NCI-H226 (cell line): ENCODE results near the gene PLPPR2.
"Not testable (repeated sequence)": the region's sequence is repeated elsewhere in the genome, so short reads cannot be mapped to it uniquely, and the experiment has no call there.

Experiments
- DNase-seq: peaks from one replicate; pipeline ENCODE4 v3.0.0-alpha.2; 2015

PLPPR2 gene

GRCh38 chr19:11355160-11356073 is at the start of gene PLPPR2:
PLPPR2 (plus strand) TSS chr19:11355432; CDS start chr19:11357674, 2,242 bp downstream.
- peak; percentile 77 for DNase-seq

DNA sequence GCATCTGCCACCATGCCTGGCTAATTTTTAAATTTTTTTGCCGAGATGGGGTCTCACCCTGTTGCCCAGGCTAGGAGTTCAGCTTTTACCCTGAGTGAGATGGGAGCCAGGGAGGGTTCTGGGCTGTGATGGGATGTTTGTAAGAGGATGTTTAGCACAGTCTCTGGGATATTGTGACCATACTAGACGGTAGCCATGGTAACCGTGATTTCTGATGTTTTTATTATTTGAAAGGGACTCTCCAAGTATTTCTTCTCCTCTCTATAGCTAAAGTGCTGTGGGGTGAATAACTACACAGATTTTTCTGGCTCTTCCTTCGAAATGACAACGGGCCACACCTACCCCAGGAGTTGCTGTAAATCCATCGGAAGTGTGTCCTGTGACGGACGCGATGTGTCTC is 48.9 kb upstream of the PLPPR2 start:
- no peak for DNase-seq

DNA sequence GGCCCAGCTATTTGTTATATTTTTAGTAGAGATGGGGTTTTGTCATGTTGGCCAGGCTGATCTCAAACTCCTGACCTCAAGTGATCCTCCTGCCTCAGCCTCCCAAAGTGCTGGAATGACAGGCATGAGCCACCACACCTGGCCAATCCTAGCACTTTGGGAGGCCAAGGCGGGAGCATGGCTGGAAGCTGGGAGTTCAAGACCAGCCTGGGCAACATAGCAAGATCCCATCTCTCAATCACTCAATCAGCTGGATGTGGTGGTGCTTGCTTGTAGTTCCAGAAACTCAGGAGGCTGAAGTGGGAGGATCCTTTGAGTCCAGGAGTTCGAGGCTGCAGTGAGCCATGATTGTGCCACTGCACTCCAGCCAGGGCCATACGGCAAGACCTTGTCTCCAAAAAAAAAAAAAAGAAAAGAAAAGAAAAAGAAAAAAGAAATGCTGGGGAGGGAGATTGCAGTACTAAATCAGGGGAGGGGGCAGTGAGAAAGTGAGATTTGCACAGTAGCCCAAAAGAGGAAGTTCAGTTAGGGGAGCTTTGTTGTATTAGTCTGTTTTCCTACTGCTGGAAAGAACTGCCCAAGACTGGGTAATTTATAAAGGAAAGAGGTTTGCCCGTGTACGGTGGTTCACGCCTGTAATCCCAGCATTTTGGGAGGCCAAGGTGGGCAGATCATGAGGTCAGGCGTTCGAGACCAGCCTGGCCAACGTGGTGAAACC is 34.8 kb upstream of the PLPPR2 start:
- not testable (repeated sequence) for DNase-seq

DNA sequence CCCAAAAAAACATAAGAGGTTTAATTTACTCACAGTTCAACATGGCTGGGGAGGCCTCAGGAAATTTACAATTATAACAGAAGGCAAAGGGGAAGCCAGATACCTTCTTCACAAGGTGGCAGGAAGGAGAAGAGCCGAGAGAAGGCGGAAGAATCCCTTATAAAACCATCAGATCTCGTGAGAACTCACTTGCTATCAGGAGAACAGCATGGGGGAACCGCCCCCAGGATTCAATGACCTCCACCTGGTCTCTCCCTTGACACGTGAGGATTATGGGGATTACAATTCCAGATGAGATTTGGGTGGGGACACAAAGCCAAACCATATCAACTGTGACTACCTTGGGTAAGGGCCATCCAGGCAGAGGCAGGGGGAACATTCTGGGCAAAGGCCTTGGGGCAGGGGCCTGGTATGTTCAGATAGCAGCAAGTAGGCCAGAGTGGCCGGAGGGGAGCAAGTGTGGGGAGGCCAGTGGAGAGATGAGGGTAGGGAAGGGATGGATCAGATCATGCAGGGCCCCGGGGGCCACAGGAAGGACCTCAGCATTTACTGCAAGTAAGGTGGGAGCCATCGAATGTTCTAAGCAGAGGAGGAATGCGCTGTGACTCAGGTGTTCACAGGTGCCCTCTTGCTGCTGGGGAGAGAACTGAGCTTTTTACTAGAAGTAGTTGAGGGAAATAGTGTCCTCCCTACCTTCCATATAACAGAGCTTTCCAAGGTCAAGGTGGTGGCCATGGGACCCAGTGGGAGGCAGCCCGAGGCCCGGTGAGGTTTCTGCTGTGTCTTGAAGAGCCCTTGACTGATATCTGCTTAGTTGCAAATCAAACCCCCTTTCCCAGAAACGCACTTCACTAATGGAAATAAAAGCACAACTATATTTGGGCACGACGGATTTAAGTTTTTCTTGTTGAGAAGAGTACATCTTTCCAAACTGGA is 33.8 kb upstream of the PLPPR2 start:
- no peak for DNase-seq

DNA sequence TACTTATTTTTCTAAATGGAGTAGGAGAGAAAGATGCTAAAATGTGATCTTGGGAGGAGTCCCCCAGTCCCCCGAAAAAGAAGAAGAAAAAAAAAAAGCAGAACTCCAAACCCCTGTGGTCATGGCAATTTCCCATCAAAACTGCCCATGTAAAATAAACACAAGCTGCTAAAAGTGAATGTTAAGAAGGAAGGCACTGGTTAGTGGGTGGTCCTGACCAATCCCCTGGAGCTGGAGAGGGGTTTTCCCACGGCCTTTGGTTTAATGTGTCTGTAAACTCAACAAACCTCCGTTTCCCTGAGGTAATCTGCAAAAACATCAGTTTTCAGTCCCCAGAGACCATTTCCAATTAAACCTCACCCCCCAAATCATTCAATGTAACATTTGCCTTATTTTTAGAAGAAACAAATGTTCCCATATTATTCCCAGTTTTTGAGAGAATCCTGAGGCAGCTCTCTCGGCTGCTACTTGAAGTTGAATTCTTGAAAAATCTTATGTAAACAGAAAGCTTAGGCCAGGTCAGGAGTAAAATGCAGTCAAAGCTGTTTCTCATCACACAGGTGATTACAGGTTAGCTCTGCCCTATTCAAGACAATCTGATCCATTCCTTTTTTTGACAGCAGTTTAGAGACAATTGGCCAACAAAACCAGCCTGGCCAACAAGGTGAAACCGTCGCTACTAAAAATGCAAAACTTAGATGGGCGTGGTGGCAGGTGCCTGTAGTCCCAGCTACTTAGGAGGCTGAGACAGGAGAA is 32.8 kb upstream of the PLPPR2 start:
- no peak for DNase-seq

DNA sequence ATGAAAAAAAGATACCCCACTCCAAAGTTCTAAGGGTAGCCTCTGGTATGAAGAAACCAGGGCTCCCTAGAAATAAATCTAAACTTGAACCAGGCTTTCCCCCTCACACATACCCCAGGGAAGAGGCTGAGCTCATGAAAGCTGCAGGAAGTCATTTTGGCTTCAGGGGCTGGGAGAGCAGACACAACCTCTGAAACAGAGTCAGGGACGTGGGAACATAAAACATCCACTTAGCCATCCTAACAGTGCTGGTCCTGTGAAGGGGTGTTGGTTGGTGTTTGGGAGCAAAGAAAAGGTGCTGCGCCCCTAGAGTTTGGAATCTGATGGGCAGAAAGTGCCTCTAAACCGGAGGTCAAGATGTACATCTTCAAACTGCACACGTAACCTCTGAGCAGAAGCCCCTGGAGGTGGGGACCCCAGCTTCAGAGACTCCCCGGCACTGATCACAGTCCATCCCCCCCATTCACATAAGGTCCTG is 31.6 kb upstream of the PLPPR2 start:
- no peak for DNase-seq

DNA sequence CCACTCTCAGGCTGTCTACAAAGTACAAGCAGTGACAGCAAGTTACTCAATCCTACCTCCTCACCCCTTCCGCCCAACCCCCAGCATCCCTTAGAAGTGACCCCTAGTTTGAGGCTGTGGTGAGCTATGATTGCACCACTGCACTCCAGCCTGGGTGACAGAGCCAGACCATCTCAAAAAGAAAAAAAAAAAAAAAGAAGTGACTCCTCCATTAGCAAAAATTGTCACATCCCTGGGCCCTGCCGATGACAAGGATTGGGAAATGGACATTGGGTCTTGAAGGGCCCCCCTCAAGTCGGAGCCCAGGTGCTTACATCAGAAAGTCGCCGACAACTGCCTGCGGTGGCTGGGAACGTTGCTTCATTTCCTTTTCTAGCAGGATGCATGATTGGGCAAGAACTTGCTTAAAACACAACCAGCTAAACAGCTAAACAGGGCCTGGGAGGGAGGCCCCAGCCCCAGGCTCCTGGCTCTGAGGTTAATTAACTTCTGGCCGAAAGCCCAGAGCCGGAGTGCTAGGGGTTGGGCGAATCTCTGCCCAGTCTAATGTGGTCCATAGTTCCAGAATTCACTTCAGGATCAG is 31.1 kb upstream of the PLPPR2 start:
- peak; percentile 89 for DNase-seq

- DNase-seq: no peak
These were observed 30.4 kb upstream of the PLPPR2 start for GRCh38 chr19:11324748-11325389.

DNA sequence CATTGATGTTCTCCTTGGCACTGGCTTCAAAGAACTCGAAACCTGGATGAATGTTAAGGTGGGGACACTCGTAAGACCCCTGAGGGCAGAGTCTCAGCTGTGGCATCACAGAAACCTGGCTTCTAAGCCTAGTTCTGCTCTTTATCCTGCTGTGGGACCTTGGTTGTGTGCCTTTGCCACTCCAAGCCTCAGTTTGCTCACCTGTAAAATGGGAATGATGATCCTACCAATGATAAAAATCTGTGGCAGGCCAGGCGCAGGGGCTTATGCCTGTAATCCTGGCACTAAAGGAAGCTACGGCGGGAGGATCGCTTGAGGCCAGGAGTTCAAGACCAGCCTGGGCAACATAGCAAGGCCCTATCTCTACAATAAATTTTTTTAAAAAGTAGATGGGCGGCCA is 29.7 kb upstream of the PLPPR2 start:
- no peak for DNase-seq

DNA sequence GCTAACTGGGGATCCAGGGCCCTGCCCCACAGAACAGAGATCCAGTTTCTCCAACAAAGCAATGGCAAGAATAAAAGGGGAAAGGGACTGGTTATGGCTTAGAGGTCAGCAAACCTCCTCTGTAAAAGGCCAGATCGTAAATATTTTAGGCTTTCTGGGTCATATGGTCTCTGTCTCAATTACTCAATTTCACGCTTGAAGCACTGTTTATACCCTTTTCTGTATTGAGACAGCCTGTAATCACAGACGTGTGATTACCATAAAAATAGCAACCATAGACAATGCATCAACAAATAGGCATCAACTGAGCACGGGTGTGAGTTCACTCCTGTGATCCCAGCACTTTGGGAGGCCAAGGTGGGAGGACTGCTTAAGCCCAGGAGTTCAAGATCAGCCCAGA is 25.1 kb upstream of the PLPPR2 start:
- no peak for DNase-seq

GRCh38 chr19:11331502-11331901 is 23.7 kb upstream of the PLPPR2 start:
- no peak for DNase-seq

- no peak for DNase-seq
These were observed 22.4 kb upstream of the PLPPR2 start for GRCh38 chr19:11332822-11333221.

DNA sequence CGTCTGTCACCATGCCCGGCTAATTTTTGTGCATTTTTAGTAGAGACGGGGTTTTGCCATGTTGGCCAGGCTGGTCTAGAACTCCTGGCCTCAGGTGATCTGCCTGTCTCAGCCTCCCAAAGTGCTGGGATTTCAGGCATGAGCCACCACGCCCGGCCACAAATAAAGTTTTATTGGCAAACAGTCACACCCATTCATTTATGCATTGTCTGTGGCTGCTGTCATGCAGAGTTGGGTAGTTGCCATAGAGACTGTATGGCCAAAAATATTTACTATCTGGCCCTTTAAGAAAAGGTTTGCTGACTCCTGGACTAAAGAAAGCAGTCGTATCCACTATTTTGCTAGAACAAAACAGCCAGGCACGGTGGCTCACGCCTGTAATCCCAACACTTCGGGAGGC is 21.4 kb upstream of the PLPPR2 start:
- DNase-seq: peak; percentile 24

DNA sequence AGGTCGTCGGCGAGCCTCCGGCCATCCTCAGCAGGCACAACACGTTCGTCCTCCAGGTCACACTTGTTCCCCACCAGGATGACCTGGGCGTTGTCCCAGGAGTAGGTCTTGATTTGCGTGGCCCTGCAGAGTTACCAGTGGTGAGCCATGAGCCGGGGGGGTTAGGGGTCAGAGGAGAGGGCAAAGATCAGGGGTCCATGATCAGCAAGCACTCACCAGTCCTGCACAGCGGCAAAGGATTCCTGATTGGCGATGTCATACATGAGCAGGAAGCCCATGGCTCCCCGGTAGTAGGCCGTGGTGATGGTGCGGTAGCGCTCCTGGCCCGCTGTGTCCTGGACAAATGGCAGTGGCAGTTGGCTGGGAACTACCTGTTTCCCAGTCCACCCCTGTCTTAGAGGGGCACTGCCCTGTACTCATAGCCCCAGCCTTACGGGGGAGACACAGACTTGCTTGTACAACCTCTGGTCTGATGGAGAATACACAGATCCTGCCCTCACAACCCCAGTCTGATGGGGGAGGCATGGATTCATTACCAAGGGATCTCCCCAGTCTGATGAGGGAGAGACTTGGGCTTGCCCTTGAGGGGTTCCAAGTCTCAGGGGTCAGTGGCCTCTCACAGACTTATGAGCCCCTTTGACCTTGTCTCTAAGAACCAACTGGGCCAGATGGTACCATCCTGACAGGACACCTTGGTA is 19.6 kb upstream of the PLPPR2 start:
- no peak for DNase-seq

- no peak for DNase-seq
These were observed 18.2 kb upstream of the PLPPR2 start for GRCh38 chr19:11337080-11337479.

DNA sequence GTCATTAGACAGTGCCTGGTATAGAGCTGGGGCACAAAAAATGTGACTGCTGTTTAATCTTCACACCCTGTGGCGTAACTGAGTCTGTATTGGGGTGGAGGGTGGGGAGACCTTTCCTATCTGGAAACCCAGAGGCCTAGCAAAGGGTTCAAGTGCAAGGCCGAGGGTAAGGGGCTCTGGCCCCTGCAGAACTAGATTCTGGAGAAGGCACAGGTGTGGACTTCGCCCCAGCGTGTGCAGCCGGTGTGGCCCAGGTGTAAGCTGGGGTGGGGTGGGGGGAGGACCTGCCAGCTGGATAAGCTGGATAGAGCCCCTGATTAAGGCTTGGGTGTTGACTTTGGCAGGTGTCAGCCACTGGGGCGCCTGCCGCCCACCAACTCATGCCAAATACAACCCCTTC is 17.1 kb upstream of the PLPPR2 start:
- DNase-seq: no peak

DNA sequence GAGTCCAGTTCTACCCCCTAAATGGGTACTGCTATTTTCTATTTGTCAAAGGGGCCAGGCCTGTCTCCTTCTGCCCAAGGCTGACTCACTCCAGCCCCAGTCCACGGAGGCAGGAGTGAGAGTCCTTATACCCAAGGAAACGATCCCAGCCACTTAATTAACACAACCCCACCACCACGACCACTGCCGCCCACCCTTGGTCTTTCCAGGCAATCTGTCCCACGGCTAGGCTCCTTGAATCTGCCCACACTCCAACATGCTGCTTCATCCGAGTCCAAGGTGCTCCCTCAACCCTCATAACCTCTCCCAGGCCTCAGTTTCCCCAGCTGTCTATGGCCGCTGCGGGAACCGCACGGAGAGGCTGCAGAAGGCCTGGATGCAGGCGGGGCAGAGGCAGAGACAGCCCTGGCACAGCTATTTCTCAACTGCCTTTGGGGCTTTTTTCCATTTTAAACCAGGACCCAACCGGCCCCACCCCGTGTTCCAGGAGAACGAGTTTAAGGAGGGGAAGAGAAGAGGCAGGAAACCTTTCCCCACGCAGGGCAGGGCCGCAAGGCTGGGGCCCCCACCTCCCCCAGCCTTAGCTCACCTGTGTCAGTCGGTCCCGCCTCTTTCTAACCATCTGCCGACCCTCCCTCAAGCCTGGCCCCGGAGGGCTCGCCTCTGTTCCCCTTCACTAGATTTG is 16.5 kb upstream of the PLPPR2 start:
- DNase-seq: no peak

DNA sequence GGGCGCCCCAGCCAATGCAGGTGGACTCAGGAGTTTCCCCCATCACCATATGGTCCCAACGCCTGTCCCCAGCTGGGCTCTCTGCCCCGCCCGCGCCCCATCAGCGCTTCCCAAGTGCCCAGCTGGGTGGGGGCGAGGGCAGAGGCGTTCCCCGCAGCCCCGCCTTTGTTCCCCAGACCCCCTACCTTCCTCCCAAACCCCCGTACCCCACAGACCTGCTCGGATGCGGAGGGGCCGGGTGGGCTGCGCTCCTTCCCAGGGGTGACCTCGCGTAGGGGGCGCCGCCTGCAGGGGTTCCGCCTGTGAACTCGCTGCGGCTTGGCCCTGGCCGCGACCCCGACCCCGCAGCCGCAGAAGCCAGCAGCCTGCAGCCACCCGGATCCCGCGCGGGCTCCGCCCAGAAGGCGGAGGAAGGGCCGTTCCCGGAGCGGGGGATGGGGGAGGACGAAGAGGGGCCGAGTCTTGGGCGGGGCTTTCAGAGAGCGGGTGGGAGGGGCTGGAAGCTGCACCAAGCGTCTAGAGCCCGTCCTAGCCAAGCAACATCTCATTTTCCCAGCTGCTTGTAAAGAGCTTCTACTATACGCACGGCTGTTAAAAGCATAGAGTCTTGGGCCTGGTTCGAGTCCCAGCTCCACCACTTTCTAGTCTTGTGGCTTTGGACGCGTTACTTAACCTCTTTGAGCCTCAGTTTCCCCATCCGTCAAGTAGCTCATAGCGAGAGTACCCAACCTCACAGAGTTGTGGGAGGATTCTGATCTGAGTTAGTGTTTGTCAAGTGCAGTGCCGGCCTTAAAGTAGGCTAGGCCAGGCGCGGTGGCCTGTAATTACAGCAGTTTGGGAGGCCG is 15.8 kb upstream of the PLPPR2 start, which contains the start of gene RAB3D:
Gene RAB3D, minus strand, starts transcription at position 404 of the 845 bp plus-strand sequence. CDS start 2,258 bp downstream, outside the sequence.
- DNase-seq: peak; percentile 75

GRCh38 chr19:11340099-11340467 is 15.1 kb upstream of the PLPPR2 start:
- not testable (repeated sequence) for DNase-seq
